ENCODE data around the gene ADGRG3.

Gene ADGRG3

GRCh38 chr16:57683636-57684545 is 15.8 kb downstream of the ADGRG3 start:
- no peak for DNase-seq (ENCODE audit: low spot score)
- no peak for TF ChIP-seq CTCF (IDR thresholded peaks at IDR 0.05)
- no peak overlapping the region for H3K27ac ChIP-seq
- H3K4me3 ChIP-seq: no peak overlapping the region

- DNase-seq (ENCODE audit: low spot score): peak; percentile 21
- Histone ChIP-seq H3K4me3 (no peak overlapping the region), H3K27ac (no peak overlapping the region)
- TF ChIP-seq CTCF (IDR thresholded peaks at IDR 0.05): no peak
Measured at GRCh38 chr16:57684626-57685358, 16.7 kb downstream of the ADGRG3 start.

GRCh38 chr16:57685633-57686032 is 17.5 kb downstream of the ADGRG3 start:
- Histone ChIP-seq H3K27ac (no peak overlapping the region), H3K4me3 (no peak overlapping the region)
- TF ChIP-seq CTCF (IDR thresholded peaks at IDR 0.05): no peak
- peak; percentile 38 for DNase-seq (ENCODE audit: low spot score)

- no peak for TF ChIP-seq CTCF (IDR thresholded peaks at IDR 0.05)
- Histone ChIP-seq H3K27ac (no peak overlapping the region), H3K4me3 (no peak overlapping the region)
- DNase-seq (ENCODE audit: low spot score): peak; percentile 43
Measured at GRCh38 chr16:57686577-57686976, 18.5 kb downstream of the ADGRG3 start.

- H3K27ac ChIP-seq: no peak overlapping the region
- no peak overlapping the region for H3K4me3 ChIP-seq
- TF ChIP-seq CTCF (IDR thresholded peaks at IDR 0.05): no peak
- peak; percentile 36 for DNase-seq (ENCODE audit: low spot score)
Measured at GRCh38 chr16:57687363-57687929, 19.3 kb downstream of the ADGRG3 start.

GRCh38 chr16:57688487-57688986 is 20.4 kb downstream of the ADGRG3 start:
- no peak for TF ChIP-seq CTCF (IDR thresholded peaks at IDR 0.05)
- Histone ChIP-seq H3K4me3 (no peak overlapping the region), H3K27ac (no peak overlapping the region)
- peak; percentile 28 for DNase-seq (ENCODE audit: low spot score)

Measured in coronary artery (tissue), 2 donors.